IPS-NIHi7 (cell line): Measurements from ENCODE around the gene ORM1.
"Not testable (repeated sequence)": the region's sequence is repeated elsewhere in the genome, so short reads cannot be mapped to it uniquely, and the experiment has no call there.

Source experiments
- DNase-seq: peaks from one replicate; pipeline ENCODE4 v3.0.0; 2012; ENCODE audit warnings: mixed read lengths; ENCODE audit errors: extremely low spot score

Gene ORM1

DNA sequence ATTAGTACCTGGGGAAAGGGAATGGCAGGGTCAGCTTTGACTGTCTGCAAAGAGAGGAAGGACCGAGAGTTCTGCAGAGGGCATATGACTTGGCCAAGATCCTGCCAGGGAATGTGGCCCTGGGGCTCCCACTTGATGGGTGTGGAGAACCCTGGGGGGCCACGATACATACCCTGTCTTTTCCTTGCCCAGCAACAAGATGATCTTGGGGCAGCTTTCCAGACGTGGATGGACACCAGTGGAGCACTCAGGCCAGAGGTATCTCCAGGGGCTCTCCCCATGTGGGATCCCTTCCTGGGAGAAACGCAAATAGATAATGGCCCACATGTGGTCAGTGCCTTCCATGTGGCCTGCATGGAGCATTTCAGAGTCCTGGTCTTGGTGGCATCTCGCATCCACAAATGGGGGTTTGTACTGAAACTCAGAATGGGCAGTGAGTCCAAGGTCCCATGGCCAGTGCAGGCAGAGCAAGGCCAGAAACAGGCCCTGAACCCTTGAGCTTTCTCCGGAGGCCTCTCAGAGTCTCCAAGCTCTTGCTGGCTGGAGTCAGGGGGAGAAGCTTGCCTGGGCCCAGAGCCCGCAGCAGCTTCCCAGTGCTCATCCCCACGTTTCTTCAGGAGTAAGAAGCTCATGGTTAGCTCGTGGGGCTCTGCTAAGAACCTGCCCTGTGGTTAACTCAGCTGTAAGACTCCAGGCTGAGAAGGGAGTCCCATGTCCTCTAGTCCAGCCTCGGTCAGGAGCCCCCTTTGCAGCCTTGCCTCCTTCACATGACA is 18.3 kb upstream of the ORM1 start:
- DNase-seq: no peak

DNA sequence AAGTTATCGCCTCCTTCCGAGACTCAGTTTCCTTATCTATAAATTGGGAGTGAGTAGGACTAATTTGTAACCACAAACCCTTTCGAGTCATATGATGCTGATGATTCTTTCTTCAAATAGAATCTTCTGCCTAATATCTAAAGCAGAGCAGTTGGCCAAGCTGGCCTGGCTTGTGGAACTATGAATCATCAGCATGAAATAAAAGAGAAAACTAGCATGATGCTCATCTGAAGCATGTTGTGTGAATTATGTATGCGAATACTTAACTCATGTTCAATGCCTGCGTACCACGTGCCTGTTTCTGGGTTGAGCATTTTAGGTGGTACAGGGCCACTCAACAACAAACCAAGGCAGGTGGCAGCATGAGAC is 15.0 kb upstream of the ORM1 start:
- DNase-seq: no peak

DNA sequence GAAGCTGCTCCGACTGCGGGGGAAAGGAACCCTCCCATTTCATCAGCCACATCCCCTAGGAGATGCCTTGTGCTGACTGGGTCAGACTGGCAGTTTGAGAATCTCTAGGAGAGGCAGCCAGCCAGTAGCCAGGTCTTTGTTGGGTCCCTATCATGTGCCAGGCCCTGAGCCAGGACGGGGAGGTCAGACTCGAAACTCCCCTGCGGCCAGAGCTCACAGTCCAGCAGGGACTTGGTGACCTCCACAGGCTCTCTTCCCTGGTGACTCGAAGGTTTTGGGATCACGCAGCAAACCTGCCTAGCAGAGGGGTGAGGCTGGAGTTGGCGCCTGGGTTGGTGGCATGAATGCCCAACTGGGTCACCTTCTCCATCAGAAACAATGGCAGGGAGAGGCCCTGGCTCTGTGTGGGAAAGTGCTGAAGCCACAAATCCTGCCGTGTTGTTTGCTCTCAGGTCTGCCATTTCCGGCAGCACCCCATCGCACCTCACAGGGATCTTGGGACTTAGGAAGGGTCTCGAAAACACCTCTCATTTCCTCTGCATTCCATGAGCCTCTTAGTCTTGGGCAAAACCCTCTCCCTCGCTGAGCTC is 14.4 kb upstream of the ORM1 start:
- no peak for DNase-seq

DNA sequence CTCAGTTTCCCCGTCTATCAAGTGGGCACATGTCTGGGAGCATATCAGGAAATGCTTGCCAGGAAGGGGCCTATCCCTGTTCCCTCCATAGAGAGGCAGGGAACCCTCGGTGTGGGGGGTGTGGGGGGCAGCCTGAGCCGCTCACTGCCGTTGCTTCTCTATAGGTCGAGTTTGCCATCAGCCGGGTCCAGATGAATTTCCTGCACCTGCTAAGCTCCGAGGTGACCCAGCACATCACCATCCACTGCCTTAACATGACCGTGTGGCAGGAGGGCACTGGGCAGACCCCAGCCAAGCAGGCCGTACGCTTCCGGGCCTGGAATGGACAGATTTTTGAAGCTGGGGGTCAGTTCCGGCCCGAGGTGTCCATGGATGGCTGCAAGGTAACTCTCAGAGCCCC is 13.8 kb upstream of the ORM1 start:
- DNase-seq: no peak

DNA sequence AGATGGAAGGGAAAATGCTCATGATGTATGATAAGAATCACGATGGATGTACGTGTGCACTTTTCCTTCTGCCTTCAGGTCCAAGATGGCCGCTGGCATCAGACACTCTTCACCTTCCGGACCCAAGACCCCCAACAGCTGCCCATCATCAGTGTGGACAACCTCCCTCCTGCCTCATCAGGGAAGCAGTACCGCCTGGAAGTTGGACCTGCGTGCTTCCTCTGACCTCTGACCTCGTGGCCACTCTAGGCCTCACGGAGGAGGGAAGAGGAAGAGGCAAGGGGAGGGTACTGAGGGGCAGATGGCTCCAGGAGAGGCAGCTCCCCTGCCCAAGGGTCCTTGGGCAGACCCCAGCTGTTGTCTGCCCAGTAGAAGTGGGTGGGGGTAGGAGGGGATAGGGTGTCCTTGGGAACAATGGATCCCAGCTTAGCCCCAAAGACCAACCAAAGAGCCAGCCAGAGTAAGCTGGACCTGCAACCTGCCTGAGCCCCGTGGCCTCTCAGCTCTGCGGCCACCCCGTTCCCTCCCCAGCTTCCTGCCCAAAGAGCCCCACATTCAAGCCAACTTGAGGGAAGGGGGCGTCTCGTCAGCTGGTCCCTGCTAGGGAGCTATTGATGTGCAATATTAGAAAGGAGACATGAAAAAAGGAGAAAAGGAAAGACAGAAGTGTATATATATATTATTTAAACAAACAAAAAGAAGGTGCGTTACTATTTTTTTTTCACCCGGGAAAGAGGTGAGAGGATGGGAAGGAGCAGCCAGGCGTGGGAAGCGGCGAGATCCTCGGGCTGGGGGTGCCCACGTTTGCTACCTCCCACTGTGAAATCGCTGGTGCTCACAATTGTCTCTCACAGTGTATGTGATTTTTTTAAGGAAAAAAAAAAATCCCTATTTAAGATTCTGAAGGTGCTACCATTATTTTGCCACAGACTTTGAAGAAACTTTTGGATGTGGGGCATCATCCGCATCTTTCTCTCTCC is 12.1 kb upstream of the ORM1 start:
- DNase-seq: no peak

DNA sequence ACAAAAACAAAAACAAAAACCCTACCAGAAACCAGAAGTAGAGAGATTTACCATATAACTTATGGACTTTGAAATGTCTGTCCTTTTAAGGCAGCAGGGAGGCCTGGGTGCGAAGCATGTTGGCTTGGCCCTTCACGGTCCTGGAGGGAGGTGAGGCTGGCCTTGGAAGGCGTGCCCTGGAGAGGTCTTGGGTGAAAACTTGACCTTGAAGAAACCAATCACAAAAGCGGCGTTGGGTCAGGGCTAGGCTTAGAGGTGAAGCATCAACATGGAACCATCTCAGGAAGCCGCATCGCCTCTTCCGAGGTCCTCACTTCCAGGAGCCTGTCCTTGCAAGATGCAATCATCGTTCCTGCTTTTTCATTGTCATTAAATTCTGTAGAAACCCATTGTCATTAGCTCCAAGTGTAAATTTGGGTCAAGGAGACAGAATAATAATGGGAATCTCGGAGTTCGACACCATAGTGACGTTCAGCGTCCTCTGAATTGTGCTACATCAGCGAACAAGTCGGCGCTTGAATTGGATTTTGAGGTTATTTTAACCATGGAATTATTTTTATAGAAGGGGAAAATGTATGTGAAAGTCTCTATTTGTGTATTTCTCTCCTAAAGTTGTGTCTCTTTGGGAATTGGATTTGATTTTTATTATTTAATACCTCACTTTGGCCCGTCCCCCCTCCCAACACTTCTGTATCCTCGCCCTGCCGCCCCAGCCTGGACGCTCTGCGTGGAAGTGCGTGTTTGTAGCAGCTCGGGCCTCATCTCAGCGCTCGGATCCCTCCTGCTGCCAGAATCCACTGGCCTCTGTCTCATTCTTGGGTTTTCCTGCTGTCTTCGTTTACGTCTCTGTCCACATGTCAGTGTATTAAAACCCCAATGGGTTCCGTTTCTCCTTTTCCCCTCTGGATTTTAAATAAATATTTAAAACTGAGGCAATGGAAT is 11.1 kb upstream of the ORM1 start:
- no peak for DNase-seq

DNA sequence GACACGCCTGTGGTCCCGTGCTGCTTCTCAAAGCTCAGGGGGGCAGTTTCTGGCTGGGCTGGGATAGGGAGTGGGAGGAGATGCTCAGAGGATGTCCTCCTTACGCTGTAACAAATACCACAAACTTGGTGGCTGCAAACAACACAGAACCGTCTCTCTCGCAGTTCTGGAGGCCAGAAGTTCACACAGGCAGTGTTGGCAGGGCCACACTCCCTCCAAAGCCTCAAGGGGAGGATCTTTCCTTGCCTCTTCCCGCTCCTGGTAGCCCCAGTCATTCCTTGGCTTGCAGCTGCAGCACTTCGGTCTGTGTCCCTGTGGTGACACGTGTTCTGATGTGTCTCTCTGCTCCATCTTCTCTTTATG is 10.4 kb upstream of the ORM1 start:
- no peak for DNase-seq

DNA sequence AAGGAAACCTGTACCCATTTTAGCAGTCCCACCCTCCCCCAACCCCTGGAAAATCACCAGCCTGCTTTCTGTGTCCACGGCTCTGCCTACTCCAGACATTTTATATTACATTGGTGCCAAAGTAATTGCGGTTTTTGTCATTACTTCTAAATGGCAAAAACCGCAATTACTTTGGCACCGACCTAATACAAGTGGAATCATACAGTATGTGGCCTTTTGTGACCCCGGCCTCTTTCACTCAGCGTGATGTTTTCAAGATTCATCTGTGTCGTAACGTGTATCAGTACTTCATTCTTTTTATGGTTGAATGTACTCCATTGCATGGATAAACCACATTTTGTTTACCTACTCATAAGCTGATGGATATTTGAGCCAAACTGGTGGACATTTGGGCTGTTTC is 9.7 kb upstream of the ORM1 start:
- DNase-seq: no peak

DNA sequence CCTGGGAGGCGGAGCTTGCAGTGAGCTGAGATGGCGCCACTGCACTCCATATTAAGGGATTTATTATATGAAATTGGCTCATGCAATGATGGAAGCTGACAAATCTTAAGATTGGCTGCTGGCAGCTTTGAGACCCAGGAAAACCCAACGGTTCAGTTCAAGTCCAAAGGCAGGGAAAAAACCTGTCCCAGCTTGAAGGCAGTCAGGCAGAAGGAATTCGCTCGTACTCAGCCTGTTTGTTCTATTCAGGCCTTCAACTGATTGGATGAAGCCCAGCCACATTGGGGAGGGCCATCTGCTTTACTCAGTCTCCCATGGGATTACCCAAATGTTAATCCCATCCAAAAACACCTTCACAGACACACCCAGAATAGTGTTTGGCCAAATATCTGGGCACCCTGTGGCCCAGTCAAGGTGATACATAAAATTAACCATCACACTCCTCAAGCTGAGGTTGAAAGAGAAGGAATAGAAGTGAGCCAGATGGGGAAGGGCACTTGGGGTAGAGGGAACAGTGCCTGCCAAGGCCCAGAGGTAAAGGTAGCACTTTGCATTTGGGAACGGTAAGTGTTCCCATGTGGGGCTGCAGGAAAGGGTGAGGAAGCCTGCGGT is 8.5 kb upstream of the ORM1 start:
- DNase-seq: no peak

DNA sequence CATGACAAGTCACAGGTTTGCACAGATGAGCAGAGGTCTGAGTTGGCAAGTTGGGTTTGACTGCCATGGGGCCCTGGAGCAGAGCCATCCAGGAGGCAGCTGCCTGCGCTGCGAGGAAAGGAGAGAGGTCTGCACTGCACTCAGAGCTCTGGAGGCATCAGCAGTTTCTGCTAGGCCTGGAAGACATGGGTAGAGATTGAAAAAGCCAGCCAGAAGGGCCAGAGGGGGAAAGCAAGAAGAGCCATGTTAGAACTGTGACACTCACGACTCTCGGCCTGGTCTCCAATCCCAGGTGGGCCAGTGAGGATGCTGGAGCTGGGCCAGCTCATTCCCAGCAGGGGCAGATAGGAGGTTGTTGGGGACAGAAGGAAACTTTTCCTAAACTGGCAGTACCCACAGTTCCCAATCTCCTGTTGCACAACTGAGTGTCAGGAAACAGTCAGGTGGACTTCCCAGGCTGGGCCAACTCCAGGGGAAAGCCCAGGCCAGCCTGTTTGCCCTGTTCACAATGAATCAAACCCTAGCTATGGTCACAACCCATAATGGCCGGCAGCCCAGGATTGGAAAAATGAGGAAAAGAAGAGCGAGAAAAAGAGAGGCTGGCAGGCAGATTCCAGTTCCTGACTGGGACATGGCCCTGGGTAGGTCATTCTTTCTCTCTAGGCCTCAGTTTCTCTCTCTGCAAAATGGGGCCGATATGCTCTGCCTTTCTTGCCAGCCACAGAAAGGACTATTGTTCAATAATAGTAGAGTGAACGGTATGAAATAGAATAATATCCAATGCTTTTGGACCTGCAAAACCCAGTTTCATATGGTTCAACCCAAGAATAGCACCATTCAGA is 7.8 kb upstream of the ORM1 start:
- no peak for DNase-seq

DNA sequence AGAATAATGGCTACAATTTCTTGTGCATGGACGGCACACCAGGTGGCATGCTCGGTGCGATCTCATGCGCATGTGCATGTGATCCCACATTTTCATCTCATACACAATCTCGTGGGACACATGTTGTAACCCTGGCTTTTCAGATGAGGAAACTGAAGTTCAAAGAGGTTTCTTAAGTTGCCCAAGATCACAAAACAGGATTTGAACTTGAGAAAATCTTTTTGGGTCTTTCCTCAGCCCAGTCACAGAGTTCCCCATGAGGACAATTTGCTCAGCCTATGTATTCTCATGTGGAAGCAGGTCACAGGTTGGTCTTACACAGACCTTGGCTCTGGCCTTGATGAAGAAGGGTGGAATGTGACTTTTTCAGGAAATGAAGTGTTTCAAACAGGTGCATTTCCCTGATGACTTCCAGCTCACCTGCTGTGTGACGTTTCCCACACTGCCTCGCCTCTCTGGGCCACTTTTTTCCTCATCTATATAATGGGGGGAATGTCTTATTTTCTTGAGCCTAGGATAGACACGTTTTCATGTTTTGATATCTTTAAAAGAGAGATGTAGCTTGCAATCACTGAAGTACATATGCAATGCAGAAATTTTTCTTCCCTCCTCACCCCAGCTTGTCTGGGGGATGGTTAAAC is 7.1 kb upstream of the ORM1 start:
- no peak for DNase-seq

DNA sequence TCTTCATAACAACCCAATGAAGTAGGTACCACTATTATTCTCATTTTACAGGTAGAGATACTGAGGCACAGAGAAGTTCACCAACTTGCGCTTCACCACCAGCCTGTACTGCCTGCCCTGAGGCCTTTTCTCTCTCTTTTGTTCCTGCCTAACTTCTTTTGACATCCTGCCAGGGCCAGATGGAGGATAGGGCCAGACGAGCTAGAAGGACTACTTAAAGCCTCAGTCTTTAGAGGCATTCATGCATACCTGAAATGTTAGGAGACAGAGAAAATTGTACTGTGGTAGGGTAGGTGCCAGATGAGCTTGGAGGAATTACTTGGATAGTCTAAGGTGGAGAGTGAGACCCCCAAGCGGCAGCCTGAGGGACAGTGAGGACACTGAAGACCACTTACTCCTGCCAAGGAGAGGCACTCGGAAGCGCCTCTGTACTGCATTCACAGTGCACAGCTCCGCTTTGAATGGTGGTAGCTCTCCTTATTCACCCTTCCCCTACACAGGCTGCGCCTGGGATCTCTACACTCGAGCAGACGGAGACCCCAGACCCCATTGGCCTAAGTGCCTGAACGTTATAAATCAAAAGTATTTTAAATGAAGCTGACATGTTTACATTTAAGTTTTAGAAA is 6.2 kb upstream of the ORM1 start:
- no peak for DNase-seq

DNA sequence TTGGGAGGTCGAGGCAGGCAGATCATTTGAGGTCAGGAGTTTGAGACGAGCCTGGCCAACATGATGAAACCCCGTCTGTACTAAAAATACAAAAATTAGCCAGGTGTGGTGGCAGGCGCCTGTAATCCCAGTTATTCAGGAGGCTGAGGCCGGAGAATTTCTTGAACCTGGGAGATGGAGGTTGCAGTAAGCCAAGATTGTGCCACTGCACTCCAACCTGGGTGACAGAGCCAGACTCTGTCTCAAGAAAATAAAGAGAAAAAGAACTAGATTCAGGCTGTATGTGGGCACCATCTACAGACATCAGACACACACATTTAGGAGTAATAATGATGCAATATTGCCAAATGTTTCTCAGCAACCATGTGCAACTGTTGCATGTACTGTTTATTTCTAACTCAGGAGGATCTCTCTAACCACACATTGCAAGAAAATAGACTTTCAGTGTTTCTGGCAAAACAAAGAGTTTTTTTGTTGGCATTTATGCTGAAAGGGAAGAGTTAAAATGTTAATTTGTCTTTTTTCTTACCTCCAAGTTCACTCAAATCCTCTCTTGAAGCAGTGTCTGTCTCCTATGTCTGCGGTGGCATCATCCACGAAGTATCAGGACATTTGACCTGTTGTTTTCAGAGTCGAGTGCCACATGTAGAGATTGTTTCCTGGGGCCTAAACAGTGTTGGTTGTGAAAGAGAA is 5.1 kb upstream of the ORM1 start:
- DNase-seq: no peak

DNA sequence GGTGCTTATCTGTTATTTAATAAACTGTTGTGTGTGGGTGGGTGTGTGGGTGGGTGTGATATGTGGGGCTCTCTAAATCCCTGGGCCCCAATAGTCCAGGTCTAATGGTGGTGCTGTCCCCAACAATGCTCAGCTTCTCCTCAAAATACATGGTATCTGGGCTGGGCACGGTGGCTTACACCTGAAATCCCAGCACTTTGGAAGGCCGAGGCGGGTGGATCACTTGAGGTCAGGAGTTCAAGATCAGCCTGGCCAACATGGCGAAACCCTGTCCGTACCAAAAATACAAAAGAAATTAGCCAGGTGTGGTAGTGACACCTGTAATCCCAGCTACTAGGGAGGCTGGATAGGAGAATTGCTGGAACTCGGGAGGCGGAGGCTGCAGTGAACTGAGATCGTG is 4.5 kb upstream of the ORM1 start:
- DNase-seq: no peak

DNA sequence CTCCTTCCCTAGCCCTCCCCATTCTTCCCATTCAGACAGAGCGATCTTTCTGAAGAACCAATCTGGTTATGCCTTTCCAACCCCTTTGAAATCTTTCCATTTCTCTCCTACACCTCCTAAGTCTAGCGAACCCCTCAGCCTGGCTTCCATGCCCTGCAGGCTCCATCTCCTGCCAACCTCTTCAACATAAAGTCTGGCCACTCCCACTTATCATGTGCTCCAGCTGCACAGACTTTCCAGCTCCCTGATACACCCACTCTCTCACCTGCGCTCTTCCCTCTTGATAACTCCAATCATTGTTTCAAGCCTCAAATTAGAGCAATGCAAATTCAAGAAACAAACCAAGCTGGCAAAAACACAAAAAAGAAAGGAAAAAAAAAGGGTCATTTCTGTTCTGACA is 3.8 kb upstream of the ORM1 start:
- no peak for DNase-seq

DNA sequence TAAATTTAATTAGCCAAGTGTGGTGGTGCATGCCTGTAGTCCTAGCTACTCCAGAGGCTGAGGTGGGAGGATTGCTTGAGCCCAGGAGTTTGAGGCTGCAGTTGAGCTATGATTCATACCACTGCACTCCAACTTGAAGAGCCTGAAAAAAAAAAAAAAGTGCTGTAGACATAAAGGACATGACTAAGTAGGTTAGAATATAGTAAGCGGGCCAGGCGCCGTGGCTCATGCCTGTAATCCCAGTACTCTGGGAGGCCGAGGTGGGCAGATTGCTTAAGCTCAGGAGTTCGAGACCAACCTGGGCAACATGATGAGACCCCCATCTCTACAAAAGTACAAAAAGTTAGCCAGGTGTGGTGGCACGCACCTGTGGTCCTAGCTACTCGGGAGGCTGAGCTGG is 2.2 kb upstream of the ORM1 start:
- not testable (repeated sequence) for DNase-seq

DNA sequence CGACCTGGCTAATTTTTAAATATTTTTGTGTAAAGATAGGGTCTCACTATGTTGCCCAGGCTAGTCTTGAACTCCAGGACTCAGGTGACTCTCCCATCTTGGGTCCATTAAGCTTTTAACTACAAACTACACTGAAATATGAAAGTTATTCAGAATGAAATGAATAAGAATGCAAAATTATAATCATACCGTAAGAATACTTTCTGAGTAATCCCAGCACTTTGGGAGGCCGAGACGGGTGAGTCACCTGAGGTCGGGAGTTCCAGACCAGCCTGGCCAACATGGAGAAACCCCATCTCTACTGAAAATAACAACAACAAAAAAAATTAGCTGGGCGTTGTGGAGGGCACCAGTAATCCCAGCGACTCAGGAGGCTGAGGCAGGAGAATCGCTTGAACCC is 1.1 kb upstream of the ORM1 start:
- no peak for DNase-seq

DNA sequence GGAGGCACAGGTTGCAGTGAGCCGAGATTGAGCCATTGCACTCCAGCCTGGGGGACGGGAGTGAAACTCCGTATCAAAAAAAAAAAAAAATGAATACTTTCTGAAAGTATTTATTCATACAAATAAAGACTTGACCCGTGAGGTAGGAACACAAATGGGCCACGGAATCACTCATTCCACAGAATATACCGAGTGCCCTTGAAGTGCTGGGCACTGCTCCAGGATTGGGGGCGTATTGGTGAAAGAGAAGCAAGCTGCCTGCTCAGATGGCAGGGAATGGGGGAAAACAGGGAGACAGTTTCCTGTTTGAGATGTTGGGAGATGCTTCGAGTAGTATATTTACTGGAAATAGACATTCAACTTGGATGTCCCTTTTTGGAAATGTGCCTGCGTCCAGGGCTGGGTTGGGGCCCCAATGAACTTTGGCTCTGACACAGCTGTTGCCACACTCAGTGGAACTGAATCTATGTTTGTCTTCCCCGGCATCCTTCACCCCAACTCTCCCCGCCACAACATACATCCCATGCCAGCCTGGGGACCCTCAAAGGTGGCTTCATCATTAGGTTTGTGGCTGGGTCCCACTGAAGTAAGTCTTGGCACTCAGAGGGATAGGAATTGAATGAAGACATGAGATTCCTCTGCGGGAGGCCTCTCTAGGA is 609 bp upstream of the ORM1 start:
- not testable (repeated sequence) for DNase-seq
